ENCODE measurements around the gene HARS2. TPM values are rescaled to one million over a fixed set of nuclear protein-coding genes. Genes with fewer than 3 reads are reported as not detected.
A peak's percentile ranks its signal among the peaks of the same experiment; 100 is the strongest.

HARS2 gene
- total RNA-seq, 2 experiments from 2014 or later = 38.1 to 38.3 TPM

DNA sequence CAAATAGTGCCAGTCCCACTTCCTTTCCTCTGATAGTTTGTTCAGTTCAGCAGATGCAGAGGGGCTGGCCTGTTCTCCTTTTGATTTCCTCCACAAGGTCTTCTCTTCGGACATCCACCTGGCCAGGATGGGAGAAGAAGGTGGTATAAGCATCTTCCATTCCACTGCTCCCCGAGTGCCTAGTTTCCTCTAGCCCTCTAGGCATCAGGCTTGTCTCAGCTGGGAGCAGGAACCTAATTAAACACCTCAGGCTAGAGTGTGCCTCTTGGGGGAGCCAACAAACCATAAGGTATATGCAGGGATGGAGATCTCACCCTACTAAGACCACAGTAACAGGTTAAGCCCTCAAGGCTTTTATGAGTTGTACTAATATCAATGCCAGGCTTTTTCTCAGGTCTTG is 17.0 kb upstream of the HARS2 start:
- intact Hi-C loops (cut with DNase I, micrococcal nuclease) = no loop called here
- Histone ChIP-seq H3K27me3 (ENCODE audit: control insufficient read depth in 1 of 2, insufficient read depth in 2 of 2, low read length in 2 of 2) (no peaks in the 10 kb centered on the region), H3K4me3 (ENCODE audit: low read length) (no peak overlapping the region), H3K27ac (ENCODE audit: low read depth in 1 of 2, low read length in 2 of 2) (no peak overlapping the region), H3K4me1 (ENCODE audit: insufficient read depth, low read length) (no peaks in the 10 kb centered on the region), H3K9me3 (ENCODE audit: control insufficient read depth in 1 of 2, insufficient read depth in 1 of 2, low read length in 2 of 2) (no peaks in the 10 kb centered on the region), H3K36me3 (ENCODE audit: insufficient read depth, low read length) (peaks cover 79% of the 10 kb centered on the region)
- Mint-ChIP-seq H3K27me3 (no peaks in the 10 kb centered on the region), H3K27ac (peak overlapping the region; percentile 31), H3K9me3 (no peaks in the 10 kb centered on the region), H3K4me3 (no peak overlapping the region), H3K4me1 (ENCODE audit: low read depth) (no peaks in the 10 kb centered on the region), H3K36me3 (ENCODE audit: low read depth) (peaks cover 83% of the 10 kb centered on the region)
- DNase-seq (no peak), ATAC-seq (ENCODE audit: poor library complexity) (no peak)
- CTCF ChIA-PET = interaction anchor here (1.4 kb wide), 1 partner anchor 15 kb away, joined by 4 read pairs; no protein-coding TSS in a partner anchor
- POLR2A ChIA-PET = interaction anchor here (0.7 to 1.9 kb wide), 3 partner anchors 26 to 144 kb away, joined by 3 to 6 read pairs (median 4); partner anchors contain the start of genes IK, NDUFA2 and ZMAT2
- no peak for TF ChIP-seq CTCF (IDR thresholded peaks at IDR 0.05)

DNA sequence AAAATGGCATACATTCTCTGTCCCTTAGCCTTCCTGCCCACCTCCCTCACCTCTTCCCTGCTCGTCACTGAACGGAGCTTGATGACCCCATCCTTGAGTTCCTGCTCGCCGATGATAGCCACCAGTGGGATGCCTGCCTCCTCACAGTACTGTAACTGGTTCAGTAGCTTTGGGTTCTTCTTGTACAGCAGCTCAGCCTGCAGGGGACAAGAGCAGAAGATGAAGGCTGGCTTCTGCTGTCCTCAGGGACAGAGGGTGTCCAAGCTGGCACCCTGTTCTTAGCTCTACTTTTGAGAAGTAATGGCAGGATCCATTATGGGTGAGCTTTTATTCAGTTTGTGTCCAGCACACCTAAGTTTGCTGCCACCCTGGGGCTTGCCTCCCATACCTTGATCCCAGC is 16.6 kb upstream of the HARS2 start:
- DNase-seq (no peak), ATAC-seq (ENCODE audit: poor library complexity) (no peak)
- Mint-ChIP-seq H3K4me1 (ENCODE audit: low read depth) (no peaks in the 10 kb centered on the region), H3K27me3 (no peaks in the 10 kb centered on the region), H3K4me3 (no peak overlapping the region), H3K9me3 (no peaks in the 10 kb centered on the region), H3K36me3 (ENCODE audit: low read depth) (peaks cover 83% of the 10 kb centered on the region), H3K27ac (no peak overlapping the region)
- no peaks in the 10 kb centered on the region for H3K9me3 ChIP-seq (ENCODE audit: control insufficient read depth in 1 of 2, insufficient read depth in 1 of 2, low read length in 2 of 2)
- H3K4me3 ChIP-seq (ENCODE audit: low read length) = no peak overlapping the region
- no peaks in the 10 kb centered on the region for H3K27me3 ChIP-seq (ENCODE audit: control insufficient read depth in 1 of 2, insufficient read depth in 2 of 2, low read length in 2 of 2)
- peaks cover 78% of the 10 kb centered on the region for H3K36me3 ChIP-seq (ENCODE audit: insufficient read depth, low read length)
- TF ChIP-seq CTCF (IDR thresholded peaks at IDR 0.05) = no peak
- no peak overlapping the region for H3K27ac ChIP-seq (ENCODE audit: low read depth in 1 of 2, low read length in 2 of 2)
- ChIA-PET CTCF (interaction anchor here (1.4 kb wide), 1 partner anchor 14 kb away, joined by 4 read pairs; no protein-coding TSS in a partner anchor), POLR2A (interaction anchor here (0.7 to 1.9 kb wide), 3 partner anchors 26 to 144 kb away, joined by 3 to 6 read pairs (median 4); partner anchors contain the start of genes IK, NDUFA2 and ZMAT2)
- intact Hi-C loops (cut with DNase I, micrococcal nuclease) = no loop called here
- H3K4me1 ChIP-seq (ENCODE audit: insufficient read depth, low read length) = no peaks in the 10 kb centered on the region

- ATAC-seq (ENCODE audit: poor library complexity) (no peak), DNase-seq (no peak)
- Mint-ChIP-seq H3K9me3 (no peaks in the 10 kb centered on the region), H3K4me1 (ENCODE audit: low read depth) (peaks cover 4% of the 10 kb centered on the region), H3K4me3 (no peak overlapping the region), H3K36me3 (ENCODE audit: low read depth) (peaks cover 88% of the 10 kb centered on the region), H3K27ac (no peak overlapping the region), H3K27me3 (no peaks in the 10 kb centered on the region)
- POLR2A ChIA-PET = interaction anchor here (1.8 kb wide), 1 partner anchor 30 kb away, joined by 5 read pairs; the partner anchor contains the start of genes IK and NDUFA2
- Histone ChIP-seq H3K36me3 (ENCODE audit: insufficient read depth, low read length) (peaks cover 84% of the 10 kb centered on the region), H3K9me3 (ENCODE audit: control insufficient read depth in 1 of 2, insufficient read depth in 1 of 2, low read length in 2 of 2) (no peaks in the 10 kb centered on the region), H3K27me3 (ENCODE audit: control insufficient read depth in 1 of 2, insufficient read depth in 2 of 2, low read length in 2 of 2) (no peaks in the 10 kb centered on the region), H3K27ac (ENCODE audit: low read depth in 1 of 2, low read length in 2 of 2) (no peak overlapping the region), H3K4me3 (ENCODE audit: low read length) (no peak overlapping the region), H3K4me1 (ENCODE audit: insufficient read depth, low read length) (no peaks in the 10 kb centered on the region)
- intact Hi-C loops (cut with DNase I, micrococcal nuclease) = no loop called here
- CTCF ChIA-PET = no interaction called here
- no peak for TF ChIP-seq CTCF (IDR thresholded peaks at IDR 0.05)
These were observed 13.3 kb upstream of the HARS2 start for GRCh38 chr5:140677947-140678346.

All from CD4-positive, alpha-beta T cell (primary cell).